Measurements from ENCODE around the gene DMRT3.

Gene DMRT3

DNA sequence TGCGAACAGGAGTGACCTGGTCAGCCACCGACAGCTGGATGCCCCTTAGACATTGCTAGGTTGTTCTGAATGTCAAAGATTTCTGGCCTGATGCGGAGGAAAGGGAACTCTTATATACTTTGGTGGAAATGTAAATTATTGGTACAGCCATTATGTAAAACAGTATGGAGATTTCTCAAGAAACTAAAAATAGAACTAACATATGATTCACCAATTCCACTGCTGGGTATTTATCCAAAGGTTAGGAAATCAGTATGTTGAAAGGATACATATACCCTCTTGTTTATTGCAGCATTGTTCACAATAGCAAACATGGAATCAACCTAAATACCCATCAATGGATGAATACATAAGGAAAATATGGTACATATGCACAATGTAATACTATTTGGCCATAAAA lies 31.8 kb downstream of the DMRT3 start:
- no peaks in the 10 kb centered on the region for H3K9me3 ChIP-seq (ENCODE audit: control insufficient read depth, insufficient read depth, low read depth, low read length)
- no peaks in the 10 kb centered on the region for H3K4me1 ChIP-seq (ENCODE audit: control insufficient read depth, insufficient read depth, low read length)
- H3K9ac ChIP-seq (ENCODE audit: low read length) = no peak overlapping the region
- H3K36me3 ChIP-seq (ENCODE audit: control insufficient read depth, insufficient read depth, low read length) = no peaks in the 10 kb centered on the region
- no peak overlapping the region for H3K27ac ChIP-seq (ENCODE audit: low read depth, low read length)
- H3K27me3 ChIP-seq (ENCODE audit: control insufficient read depth, insufficient read depth, low read length) = peaks cover 10% of the 10 kb centered on the region
- no peak overlapping the region for H3K4me3 ChIP-seq (ENCODE audit: low read depth, low read length)

DNA sequence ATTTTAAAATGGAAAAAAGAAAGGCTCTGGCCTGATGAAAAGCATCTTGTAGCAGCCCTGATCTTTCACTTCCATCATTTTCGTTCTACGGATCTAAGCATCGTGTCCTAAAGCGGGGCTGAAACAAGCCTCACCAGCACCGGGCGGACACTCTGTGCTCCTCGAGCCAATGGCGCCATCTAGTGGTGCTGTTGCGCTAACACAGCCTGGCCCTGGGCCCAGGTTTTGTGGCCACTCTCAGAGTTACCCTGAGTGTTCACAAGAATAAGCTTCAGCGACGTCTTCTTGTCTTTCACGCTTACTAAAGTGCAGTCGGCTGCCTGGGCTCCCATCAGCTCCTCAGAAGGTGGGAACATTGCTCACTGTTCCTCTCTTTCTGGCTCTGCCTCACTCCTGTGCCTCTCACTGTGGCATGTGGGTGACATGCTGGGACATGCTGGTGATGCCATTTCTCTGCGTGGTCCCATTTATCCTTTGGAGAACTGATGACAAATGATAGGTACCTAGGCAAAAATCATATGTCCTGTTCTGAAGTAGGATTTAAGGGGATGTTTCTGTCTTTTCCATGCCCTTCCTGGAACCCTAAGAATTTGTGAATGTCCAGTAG lies 32.7 kb downstream of the DMRT3 start:
- no peaks in the 10 kb centered on the region for H3K36me3 ChIP-seq (ENCODE audit: control insufficient read depth, insufficient read depth, low read length)
- peaks cover 10% of the 10 kb centered on the region for H3K27me3 ChIP-seq (ENCODE audit: control insufficient read depth, insufficient read depth, low read length)
- no peak overlapping the region for H3K9ac ChIP-seq (ENCODE audit: low read length)
- H3K4me3 ChIP-seq (ENCODE audit: low read depth, low read length) = no peak overlapping the region
- no peaks in the 10 kb centered on the region for H3K9me3 ChIP-seq (ENCODE audit: control insufficient read depth, insufficient read depth, low read depth, low read length)
- H3K27ac ChIP-seq (ENCODE audit: low read depth, low read length) = no peak overlapping the region
- no peaks in the 10 kb centered on the region for H3K4me1 ChIP-seq (ENCODE audit: control insufficient read depth, insufficient read depth, low read length)

DNA sequence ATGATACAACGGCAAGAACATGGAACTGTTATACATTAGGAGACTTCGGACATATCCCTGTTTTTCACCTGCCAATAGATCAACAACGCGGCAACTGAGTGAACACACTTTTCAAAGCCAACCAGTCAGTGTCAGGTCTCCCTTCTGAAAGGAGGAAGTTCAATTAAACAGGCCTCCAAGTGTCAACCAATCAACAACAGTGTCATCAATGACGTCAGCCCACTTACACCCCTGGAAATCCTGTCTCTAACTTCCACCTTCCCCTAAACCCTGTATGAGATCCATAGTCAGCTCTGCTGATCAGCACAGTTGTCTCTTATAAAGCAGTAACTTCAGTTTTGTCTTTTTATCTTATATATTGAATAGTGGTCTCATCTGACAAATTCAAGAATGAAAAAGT lies 36.6 kb downstream of the DMRT3 start:
- H3K27ac ChIP-seq (ENCODE audit: low read depth, low read length) = no peak overlapping the region
- H3K9ac ChIP-seq (ENCODE audit: low read length) = no peak overlapping the region
- H3K9me3 ChIP-seq (ENCODE audit: control insufficient read depth, insufficient read depth, low read depth, low read length) = no peaks in the 10 kb centered on the region
- H3K4me1 ChIP-seq (ENCODE audit: control insufficient read depth, insufficient read depth, low read length) = no peaks in the 10 kb centered on the region
- H3K36me3 ChIP-seq (ENCODE audit: control insufficient read depth, insufficient read depth, low read length) = no peaks in the 10 kb centered on the region
- peaks cover 7% of the 10 kb centered on the region; the same call in 1 of the 2 replicates for H3K27me3 ChIP-seq (ENCODE audit: control insufficient read depth, insufficient read depth, low read length)
- no peak overlapping the region for H3K4me3 ChIP-seq (ENCODE audit: low read depth, low read length)

DNA sequence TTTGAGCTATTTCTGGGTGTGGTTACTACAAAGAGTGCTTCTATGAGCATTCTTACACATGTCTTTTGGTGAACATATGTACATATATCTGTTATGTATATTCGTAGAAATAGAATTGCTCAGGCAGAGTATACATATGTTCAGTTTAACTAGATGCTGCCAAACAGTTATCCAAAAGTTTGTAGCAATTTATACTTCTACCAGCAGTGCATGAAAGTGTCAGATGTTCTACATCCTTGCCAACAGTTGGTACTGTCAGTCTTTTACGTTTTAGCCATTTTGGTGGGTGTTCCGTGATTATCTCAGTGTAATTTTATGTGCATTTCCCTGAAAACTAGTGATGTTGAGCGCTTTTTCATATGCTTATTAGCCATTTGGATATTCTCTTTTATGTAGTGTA lies 37.8 kb downstream of the DMRT3 start:
- Histone ChIP-seq H3K36me3 (ENCODE audit: control insufficient read depth, insufficient read depth, low read length) (no peaks in the 10 kb centered on the region), H3K27me3 (ENCODE audit: control insufficient read depth, insufficient read depth, low read length) (0 out of 2 replicates have a peak, but pooled peaks cover 2% of the 10 kb centered on the region), H3K9me3 (ENCODE audit: control insufficient read depth, insufficient read depth, low read depth, low read length) (no peaks in the 10 kb centered on the region), H3K9ac (ENCODE audit: low read length) (no peak overlapping the region), H3K27ac (ENCODE audit: low read depth, low read length) (no peak overlapping the region), H3K4me1 (ENCODE audit: control insufficient read depth, insufficient read depth, low read length) (no peaks in the 10 kb centered on the region), H3K4me3 (ENCODE audit: low read depth, low read length) (no peak overlapping the region)

DNA sequence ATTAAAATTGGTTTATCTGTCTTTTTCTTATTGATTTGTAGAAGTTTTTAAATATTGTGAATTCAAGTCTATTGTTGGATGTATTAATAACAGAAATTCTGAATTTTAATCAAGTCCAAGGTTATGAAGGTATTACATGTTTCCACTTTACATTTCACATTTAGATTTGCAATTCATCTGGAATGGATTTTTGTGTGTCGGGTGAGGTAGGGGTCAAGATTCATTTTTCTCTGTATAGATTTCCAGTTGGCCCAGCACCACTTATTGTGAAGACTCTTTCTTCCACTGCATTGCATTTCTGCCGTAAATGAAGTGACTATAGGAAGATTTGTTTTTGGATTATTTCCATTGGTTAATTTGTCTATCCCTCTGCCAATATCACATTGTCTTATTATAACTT lies 38.2 kb downstream of the DMRT3 start:
- no peak overlapping the region for H3K27ac ChIP-seq (ENCODE audit: low read depth, low read length)

DNA sequence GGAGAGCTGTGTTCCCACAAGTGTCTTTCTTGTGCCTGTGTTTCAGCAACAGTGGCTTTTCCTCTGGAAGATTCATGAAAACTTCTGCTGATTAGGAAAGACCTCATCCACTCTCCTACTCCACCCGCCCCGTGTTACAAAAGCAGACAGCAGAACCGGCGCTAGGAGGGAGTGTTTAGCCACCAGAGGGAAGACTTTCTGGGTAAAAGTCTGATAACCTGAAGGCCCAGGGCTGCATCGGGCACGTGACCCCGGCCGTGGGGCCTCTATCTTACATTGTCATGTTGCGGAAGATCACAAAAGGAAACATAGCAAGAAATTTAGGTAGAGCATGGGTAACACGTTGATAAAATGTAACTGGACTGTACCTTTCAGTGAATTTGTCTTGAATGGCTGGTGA lies 41.7 kb downstream of the DMRT3 start:
- no peak overlapping the region for H3K4me3 ChIP-seq (ENCODE audit: low read depth, low read length)
- no peak overlapping the region for H3K9ac ChIP-seq (ENCODE audit: low read length)
- H3K27ac ChIP-seq (ENCODE audit: low read depth, low read length) = no peak overlapping the region
- no peaks in the 10 kb centered on the region for H3K4me1 ChIP-seq (ENCODE audit: control insufficient read depth, insufficient read depth, low read length)
- peaks cover 2% of the 10 kb centered on the region; the same call in 1 of the 2 replicates for H3K9me3 ChIP-seq (ENCODE audit: control insufficient read depth, insufficient read depth, low read depth, low read length)
- peaks cover 11% of the 10 kb centered on the region; the same call in 1 of the 2 replicates for H3K27me3 ChIP-seq (ENCODE audit: control insufficient read depth, insufficient read depth, low read length)
- no peaks in the 10 kb centered on the region for H3K36me3 ChIP-seq (ENCODE audit: control insufficient read depth, insufficient read depth, low read length)

More for the DNA sequence above, 38.2 kb downstream of the DMRT3 start:
- Histone ChIP-seq H3K27me3 (ENCODE audit: control insufficient read depth, insufficient read depth, low read length) (0 out of 2 replicates have a peak, but pooled peaks cover 4% of the 10 kb centered on the region), H3K9ac (ENCODE audit: low read length) (no peak overlapping the region), H3K36me3 (ENCODE audit: control insufficient read depth, insufficient read depth, low read length) (no peaks in the 10 kb centered on the region), H3K4me3 (ENCODE audit: low read depth, low read length) (no peak overlapping the region), H3K9me3 (ENCODE audit: control insufficient read depth, insufficient read depth, low read depth, low read length) (no peaks in the 10 kb centered on the region), H3K4me1 (ENCODE audit: control insufficient read depth, insufficient read depth, low read length) (no peaks in the 10 kb centered on the region)

DNA sequence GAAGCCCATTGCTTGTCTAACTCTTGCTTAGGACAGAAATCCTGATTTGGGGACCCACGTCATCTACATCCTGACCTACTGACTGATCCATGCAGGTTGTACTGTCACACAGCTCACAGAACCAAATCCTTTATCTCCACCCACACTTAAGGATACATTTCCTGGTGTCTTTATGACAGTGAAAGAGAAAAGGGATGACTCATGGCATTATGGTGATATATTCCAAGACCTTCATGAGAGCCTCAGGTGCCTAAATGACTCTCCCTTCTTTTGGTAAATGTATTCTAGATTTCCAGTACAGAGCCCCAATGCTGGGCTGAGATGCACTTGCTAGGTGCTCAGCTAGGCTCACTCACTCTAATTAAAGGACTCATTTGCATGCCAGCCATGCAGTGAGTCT lies 47.7 kb downstream of the DMRT3 start:
- Histone ChIP-seq H3K4me1 (ENCODE audit: control insufficient read depth, insufficient read depth, low read length) (no peaks in the 10 kb centered on the region), H3K27me3 (ENCODE audit: control insufficient read depth, insufficient read depth, low read length) (peaks cover 15% of the 10 kb centered on the region), H3K27ac (ENCODE audit: low read depth, low read length) (no peak overlapping the region), H3K9ac (ENCODE audit: low read length) (no peak overlapping the region), H3K36me3 (ENCODE audit: control insufficient read depth, insufficient read depth, low read length) (no peaks in the 10 kb centered on the region), H3K9me3 (ENCODE audit: control insufficient read depth, insufficient read depth, low read depth, low read length) (peaks cover 6% of the 10 kb centered on the region; the same call in 1 of the 2 replicates), H3K4me3 (ENCODE audit: low read depth, low read length) (no peak overlapping the region)

DNA sequence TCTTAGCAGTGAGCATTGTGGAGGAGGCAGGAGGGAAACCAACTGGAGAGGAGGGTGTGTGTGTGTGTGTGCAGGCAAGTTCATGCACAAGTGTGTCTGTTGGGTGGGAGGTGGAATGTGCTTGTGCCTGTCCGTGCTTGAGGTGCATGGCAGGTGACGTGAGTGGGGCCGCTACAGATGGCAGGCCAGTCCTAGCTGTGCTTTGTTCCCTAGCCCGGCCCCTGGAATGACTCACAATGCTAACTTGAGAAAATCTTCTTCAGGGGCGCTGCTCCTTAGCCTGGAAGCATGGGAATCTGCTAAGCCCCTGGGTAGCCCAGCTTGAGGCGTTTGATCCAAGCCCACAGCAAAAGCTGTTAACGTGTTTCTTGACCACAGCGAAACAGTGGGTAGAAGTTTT lies 48.7 kb downstream of the DMRT3 start:
- Histone ChIP-seq H3K9ac (ENCODE audit: low read length) (no peak overlapping the region), H3K27ac (ENCODE audit: low read depth, low read length) (no peak overlapping the region), H3K4me3 (ENCODE audit: low read depth, low read length) (no peak overlapping the region), H3K4me1 (ENCODE audit: control insufficient read depth, insufficient read depth, low read length) (no peaks in the 10 kb centered on the region), H3K36me3 (ENCODE audit: control insufficient read depth, insufficient read depth, low read length) (no peaks in the 10 kb centered on the region), H3K27me3 (ENCODE audit: control insufficient read depth, insufficient read depth, low read length) (peaks cover 17% of the 10 kb centered on the region), H3K9me3 (ENCODE audit: control insufficient read depth, insufficient read depth, low read depth, low read length) (peaks cover 6% of the 10 kb centered on the region; the same call in 1 of the 2 replicates)

DNA sequence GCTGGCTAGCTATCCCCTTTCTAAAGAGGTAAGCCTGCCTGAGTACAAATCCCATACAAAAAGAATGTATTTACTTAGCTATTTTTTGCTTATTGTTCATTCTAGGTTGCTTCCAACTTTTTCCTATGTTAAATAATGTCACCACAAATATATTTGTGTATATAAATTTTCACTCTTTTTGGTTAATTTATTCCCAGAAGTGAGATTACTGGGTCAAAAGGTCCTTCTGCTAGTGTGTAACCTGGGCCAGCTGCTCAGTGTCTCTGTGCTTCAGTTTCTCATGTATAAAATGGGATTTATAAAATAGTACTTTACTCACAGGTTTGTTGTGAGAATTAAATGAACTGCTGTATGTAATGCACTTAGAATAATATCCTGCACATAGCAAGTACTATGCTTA lies 49.8 kb downstream of the DMRT3 start:
- Histone ChIP-seq H3K4me3 (ENCODE audit: low read depth, low read length) (no peak overlapping the region), H3K27ac (ENCODE audit: low read depth, low read length) (no peak overlapping the region), H3K36me3 (ENCODE audit: control insufficient read depth, insufficient read depth, low read length) (no peaks in the 10 kb centered on the region), H3K4me1 (ENCODE audit: control insufficient read depth, insufficient read depth, low read length) (no peaks in the 10 kb centered on the region), H3K9me3 (ENCODE audit: control insufficient read depth, insufficient read depth, low read depth, low read length) (peaks cover 6% of the 10 kb centered on the region; the same call in 1 of the 2 replicates), H3K9ac (ENCODE audit: low read length) (no peak overlapping the region), H3K27me3 (ENCODE audit: control insufficient read depth, insufficient read depth, low read length) (peaks cover 20% of the 10 kb centered on the region)

DNA sequence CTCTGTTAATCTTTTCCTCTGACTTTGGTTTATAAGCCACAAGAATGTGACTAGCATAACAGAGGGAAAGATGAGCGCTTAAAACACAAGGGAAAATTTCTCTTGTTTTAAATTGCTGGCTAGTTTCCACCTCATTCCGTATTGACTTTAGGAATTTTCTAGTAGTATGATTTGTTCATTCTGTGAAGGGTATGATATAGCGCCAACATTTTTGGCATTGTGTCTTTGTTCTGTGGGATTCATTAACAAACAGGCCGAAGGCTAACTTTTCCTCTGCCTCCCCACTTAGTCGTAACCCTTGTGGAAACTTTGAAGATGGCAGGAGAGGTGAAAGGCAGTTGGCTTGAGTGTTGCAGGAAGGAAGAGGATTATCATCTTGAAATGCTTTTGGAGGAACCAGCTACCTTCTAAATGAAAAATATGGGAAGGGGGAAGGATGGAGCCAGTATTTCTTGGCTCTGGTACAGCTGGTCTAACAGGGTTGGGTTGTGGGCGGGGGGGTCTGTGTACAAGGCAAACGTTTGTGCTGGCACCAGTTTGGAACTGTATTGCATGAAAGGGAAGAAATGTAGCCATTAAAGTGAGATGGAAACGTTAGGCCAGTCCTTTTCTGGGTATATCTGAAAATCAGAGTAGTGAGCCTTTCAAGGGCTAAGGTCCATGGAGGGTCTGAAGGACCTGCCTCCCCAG lies 52.2 kb downstream of the DMRT3 start:
- Histone ChIP-seq H3K36me3 (ENCODE audit: control insufficient read depth, insufficient read depth, low read length) (no peaks in the 10 kb centered on the region), H3K27me3 (ENCODE audit: control insufficient read depth, insufficient read depth, low read length) (peaks cover 35% of the 10 kb centered on the region), H3K9ac (ENCODE audit: low read length) (no peak overlapping the region), H3K4me1 (ENCODE audit: control insufficient read depth, insufficient read depth, low read length) (no peaks in the 10 kb centered on the region), H3K9me3 (ENCODE audit: control insufficient read depth, insufficient read depth, low read depth, low read length) (no peaks in the 10 kb centered on the region), H3K27ac (ENCODE audit: low read depth, low read length) (no peak overlapping the region), H3K4me3 (ENCODE audit: low read depth, low read length) (no peak overlapping the region)

DNA sequence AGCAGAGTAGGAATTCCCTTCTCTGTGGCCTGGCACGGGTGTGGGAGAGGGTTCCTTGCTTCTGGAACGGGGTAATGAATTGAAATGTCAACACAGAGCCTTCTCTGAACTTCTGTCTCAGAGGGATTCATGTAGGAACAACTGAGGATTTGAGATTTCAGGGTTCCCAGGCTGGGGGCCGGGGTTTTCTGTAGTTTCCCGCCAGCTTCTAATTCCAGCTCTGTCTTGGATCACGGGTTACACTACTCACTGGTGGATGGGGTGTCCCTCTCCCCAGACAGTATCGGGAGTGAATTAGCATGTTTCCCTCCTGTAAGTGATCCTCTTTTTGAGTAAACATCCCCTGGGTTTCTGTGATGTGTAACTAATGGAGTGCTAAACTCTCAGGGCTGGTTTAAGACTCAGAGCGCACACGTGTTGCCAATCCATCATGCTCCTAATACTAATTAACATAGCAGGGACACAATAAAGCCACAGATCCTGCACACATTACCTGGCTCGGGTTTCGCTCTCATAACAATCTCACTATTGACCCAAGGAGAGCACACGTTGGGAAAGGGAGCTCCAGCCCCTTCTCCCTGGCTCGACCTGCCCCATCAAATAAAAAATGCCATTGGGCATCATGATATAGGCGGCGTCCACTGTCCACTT lies 55.6 kb downstream of the DMRT3 start:
- Histone ChIP-seq H3K4me1 (ENCODE audit: control insufficient read depth, insufficient read depth, low read length) (no peaks in the 10 kb centered on the region), H3K9me3 (ENCODE audit: control insufficient read depth, insufficient read depth, low read depth, low read length) (no peaks in the 10 kb centered on the region), H3K9ac (ENCODE audit: low read length) (no peak overlapping the region), H3K27me3 (ENCODE audit: control insufficient read depth, insufficient read depth, low read length) (peaks cover 48% of the 10 kb centered on the region), H3K36me3 (ENCODE audit: control insufficient read depth, insufficient read depth, low read length) (no peaks in the 10 kb centered on the region), H3K27ac (ENCODE audit: low read depth, low read length) (no peak overlapping the region), H3K4me3 (ENCODE audit: low read depth, low read length) (no peak overlapping the region)
